ENCODE measurements around the gene HES1. TPM values are rescaled to one million over a fixed set of nuclear protein-coding genes. Genes with fewer than 3 reads are reported as not detected.

Gene HES1
- total RNA-seq, 1 donor from 2014 or later = 46.6 TPM

GRCh38 chr3:194100856-194101390 is 35.0 kb upstream of the HES1 start:
- TF ChIP-seq CTCF (IDR thresholded peaks at IDR 0.05; ENCODE audit: insufficient read depth, low read length, severe bottlenecking) = no peak
- Histone ChIP-seq H3K4me3 (ENCODE audit: low read depth, low read length) (no peak overlapping the region), H3K27me3 (ENCODE audit: control insufficient read depth, insufficient read depth, low read length) (peaks cover 2% of the 10 kb centered on the region), H3K36me3 (ENCODE audit: control insufficient read depth, insufficient read depth, low read length) (no peaks in the 10 kb centered on the region)
- DNase-seq (ENCODE audit: low read depth) (no peak), FAIRE-seq (peak; percentile 36)

- Histone ChIP-seq H3K4me3 (ENCODE audit: low read depth, low read length) (no peak overlapping the region), H3K27me3 (ENCODE audit: control insufficient read depth, insufficient read depth, low read length) (peaks cover 2% of the 10 kb centered on the region), H3K36me3 (ENCODE audit: control insufficient read depth, insufficient read depth, low read length) (no peaks in the 10 kb centered on the region)
- FAIRE-seq = no peak
- DNase-seq (ENCODE audit: low read depth) = no peak
- no peak for TF ChIP-seq CTCF (IDR thresholded peaks at IDR 0.05; ENCODE audit: insufficient read depth, low read length, severe bottlenecking)
Measured at GRCh38 chr3:194101592-194102432, 34.1 kb upstream of the HES1 start.

DNA sequence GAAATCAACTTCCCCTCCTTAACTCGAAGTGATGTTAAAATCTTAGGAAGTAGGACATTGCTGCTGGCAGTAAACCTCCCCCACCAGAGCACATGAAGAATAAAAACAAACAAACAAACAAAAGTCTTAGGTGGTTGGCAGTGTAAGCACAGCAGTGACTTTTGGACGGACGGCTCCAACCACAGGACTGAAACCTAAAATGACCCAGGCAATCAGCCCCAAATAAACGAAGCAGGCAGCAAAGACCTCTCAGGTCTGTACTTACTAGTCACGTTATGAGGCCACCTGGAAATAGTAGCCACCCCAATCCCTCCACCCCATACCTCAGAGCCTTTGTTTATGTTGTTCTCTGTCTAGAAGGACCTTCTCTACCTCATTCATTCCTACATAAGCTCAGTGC is 33.5 kb upstream of the HES1 start:
- H3K36me3 ChIP-seq (ENCODE audit: control insufficient read depth, insufficient read depth, low read length) = no peaks in the 10 kb centered on the region
- FAIRE-seq (no peak), DNase-seq (ENCODE audit: low read depth) (no peak)
- no peak overlapping the region for H3K4me3 ChIP-seq (ENCODE audit: low read depth, low read length)
- TF ChIP-seq CTCF (IDR thresholded peaks at IDR 0.05; ENCODE audit: insufficient read depth, low read length, severe bottlenecking) = no peak
- peaks cover 2% of the 10 kb centered on the region for H3K27me3 ChIP-seq (ENCODE audit: control insufficient read depth, insufficient read depth, low read length)

DNA sequence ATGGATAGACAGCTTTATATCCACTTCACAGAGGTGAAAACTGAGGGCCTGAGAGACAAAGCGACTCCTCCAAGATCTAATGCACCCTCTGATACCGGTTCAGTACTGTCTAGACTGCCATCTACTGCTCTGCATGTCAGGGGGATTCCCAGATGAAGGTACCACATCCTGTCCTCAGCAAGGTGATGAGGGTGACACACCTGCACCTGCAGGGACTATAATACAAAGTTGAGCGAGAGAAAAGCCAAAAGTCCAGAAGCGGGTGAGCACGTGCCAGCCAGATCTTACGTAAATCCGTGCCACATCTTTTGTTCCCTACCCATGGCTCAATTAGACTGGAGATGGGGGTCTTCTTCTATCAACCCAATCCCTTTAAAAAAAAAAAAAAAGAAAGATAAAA is 32.4 kb upstream of the HES1 start:
- no peak for TF ChIP-seq CTCF (IDR thresholded peaks at IDR 0.05; ENCODE audit: insufficient read depth, low read length, severe bottlenecking)
- FAIRE-seq (no peak), DNase-seq (ENCODE audit: low read depth) (no peak)
- Histone ChIP-seq H3K27me3 (ENCODE audit: control insufficient read depth, insufficient read depth, low read length) (peaks cover 2% of the 10 kb centered on the region), H3K36me3 (ENCODE audit: control insufficient read depth, insufficient read depth, low read length) (no peaks in the 10 kb centered on the region), H3K4me3 (ENCODE audit: low read depth, low read length) (no peak overlapping the region)

GRCh38 chr3:194103983-194104751 is 31.8 kb upstream of the HES1 start:
- Histone ChIP-seq H3K27me3 (ENCODE audit: control insufficient read depth, insufficient read depth, low read length) (peaks cover 2% of the 10 kb centered on the region), H3K36me3 (ENCODE audit: control insufficient read depth, insufficient read depth, low read length) (no peaks in the 10 kb centered on the region), H3K4me3 (ENCODE audit: low read depth, low read length) (no peak overlapping the region)
- no peak for FAIRE-seq
- TF ChIP-seq CTCF (IDR thresholded peaks at IDR 0.05; ENCODE audit: insufficient read depth, low read length, severe bottlenecking) = no peak
- DNase-seq (ENCODE audit: low read depth) = no peak

Data from bronchial epithelial cell (primary cell).